Common myeloid progenitor, CD34-positive (primary cell): ENCODE data around the gene TDRD9.
"Not testable (repeated sequence)": the region's sequence is repeated elsewhere in the genome, so short reads cannot be mapped to it uniquely, and the experiment has no call there.

ENCODE experiments used
- CTCF ChIA-PET: fragments of 350-600 bp; sonication (Branson Sonifier 250); formaldehyde crosslinking; loops from one replicate; lab custom pipeline; 2021; ENCODE audit warnings: antibody characterized with exemption; lab: Charles Lee
- POLR2A ChIA-PET: fragments of 350-600 bp; sonication (Branson Sonifier 250); formaldehyde crosslinking; loops from one replicate; lab custom pipeline; 2021; ENCODE audit warnings: antibody characterized with exemption; lab: Charles Lee
- DNase-seq, 3 donors: peaks; one replicate each; pipeline versions ENCODE4 v3.0.0 to v3.0.0-alpha.2; 2013
- H3K27ac ChIP-seq, 2 experiments: 1 replicate in 1 of 2; 2 replicates in 1 of 2; pipeline ENCODE4 v1.7.0; 2013; ENCODE audit warnings: inconsistent platforms in 2 of 2, low read length in 2 of 2, mild to moderate bottlenecking in 2 of 2, low read depth in 1 of 2, moderate library complexity in 1 of 2; ENCODE audit not compliant: severe bottlenecking in 2 of 2, insufficient read depth in 1 of 2, poor library complexity in 1 of 2
- H3K27me3 ChIP-seq, 5 experiments: replicated peaks in 2 of 5; 1 replicate in 3 of 5; 2 replicates in 2 of 5; pipeline versions ENCODE4 v1.6.1 to v1.7.0; 2013; ENCODE audit warnings: low read length in 4 of 5, mild to moderate bottlenecking in 2 of 5, moderate library complexity in 2 of 5, inconsistent platforms in 1 of 5; ENCODE audit not compliant: insufficient read depth in 5 of 5, control insufficient read depth in 4 of 5
- H3K36me3 ChIP-seq, 4 experiments: 1 replicate in 2 of 4; 2 replicates in 2 of 4; pipeline versions ENCODE4 v1.6.1 to v1.7.0; 2013; ENCODE audit warnings: low read length in 3 of 4, control low read depth in 1 of 4, mild to moderate bottlenecking in 1 of 4; ENCODE audit not compliant: control insufficient read depth in 4 of 4, insufficient read depth in 4 of 4
- H3K4me1 ChIP-seq, 4 experiments: 1 replicate in 3 of 4; 2 replicates in 1 of 4; pipeline versions ENCODE4 v1.6.1 to v1.7.1; 2013; ENCODE audit warnings: low read length in 3 of 4, mild to moderate bottlenecking in 3 of 4, control low read depth in 1 of 4, inconsistent platforms in 1 of 4, moderate library complexity in 1 of 4; ENCODE audit not compliant: control insufficient read depth in 4 of 4, insufficient read depth in 4 of 4; ENCODE audit errors: control extremely low read depth in 1 of 4
- H3K4me3 ChIP-seq, 7 experiments: 1 replicate in 4 of 7; 2 replicates in 3 of 7; pipeline versions ENCODE4 v1.5.1 to v1.7.0; 2013; ENCODE audit warnings: mild to moderate bottlenecking in 7 of 7, low read length in 6 of 7, moderate library complexity in 6 of 7, inconsistent platforms in 2 of 7, low read depth in 2 of 7, control low read depth in 1 of 7; ENCODE audit not compliant: insufficient read depth in 4 of 7, control insufficient read depth in 1 of 7; ENCODE audit errors: extremely low read depth in 1 of 7
- H3K9me3 ChIP-seq, 5 experiments: 1 replicate in 4 of 5; 2 replicates in 1 of 5; pipeline versions ENCODE4 v1.6.1 to v1.7.1; 2013; ENCODE audit warnings: low read length in 4 of 5, mild to moderate bottlenecking in 2 of 5, inconsistent platforms in 1 of 5, low read depth in 1 of 5, moderate library complexity in 1 of 5; ENCODE audit not compliant: control insufficient read depth in 4 of 5, insufficient read depth in 2 of 5; ENCODE audit errors: control extremely low read depth in 1 of 5
- WGBS: methylation state at CpG from one replicate; pipeline ENCODE4 v1.1.5; 2013; ENCODE audit not compliant: insufficient coverage; 5-methylcytosine and 5-hydroxymethylcytosine counted together

The TDRD9 gene

DNA sequence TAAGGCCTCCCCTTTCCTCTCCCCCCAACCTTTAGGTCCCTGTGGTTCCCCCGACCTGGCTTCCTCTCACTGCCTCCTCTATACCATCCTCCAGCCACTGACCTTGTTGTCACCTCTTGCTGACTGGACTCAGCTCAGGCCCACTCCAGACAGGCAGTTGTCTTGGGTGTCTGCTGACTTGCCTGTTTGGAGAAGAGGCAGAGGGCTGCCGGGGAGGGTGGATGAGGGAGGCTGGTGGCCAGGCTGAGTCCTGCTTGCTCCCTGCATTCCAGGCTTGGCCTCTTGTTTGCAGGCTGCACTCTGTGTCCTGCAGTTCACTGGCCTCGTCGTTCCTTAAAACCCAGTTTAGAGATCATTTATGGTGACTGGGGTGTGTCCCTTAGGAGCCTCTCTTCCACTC, 45.1 kb downstream of the TDRD9 start:
- H3K27ac ChIP-seq: no peak overlapping the region
- H3K36me3 ChIP-seq: no peaks in the 10 kb centered on the region
- ChIA-PET CTCF (interaction anchor here (1.1 to 1.3 kb wide), 2 partner anchors 63 to 67 kb away, joined by 3 to 4 read pairs; no protein-coding TSS in a partner anchor), POLR2A (no interaction called here)
- no peaks in the 10 kb centered on the region for H3K9me3 ChIP-seq
- H3K4me3 ChIP-seq: no peak overlapping the region
- 81% methylated on average over 3 of the region's 4 CpGs for WGBS
- DNase-seq: no peak
- H3K4me1 ChIP-seq: no peaks in the 10 kb centered on the region
- H3K27me3 ChIP-seq: no peaks in the 10 kb centered on the region

DNA sequence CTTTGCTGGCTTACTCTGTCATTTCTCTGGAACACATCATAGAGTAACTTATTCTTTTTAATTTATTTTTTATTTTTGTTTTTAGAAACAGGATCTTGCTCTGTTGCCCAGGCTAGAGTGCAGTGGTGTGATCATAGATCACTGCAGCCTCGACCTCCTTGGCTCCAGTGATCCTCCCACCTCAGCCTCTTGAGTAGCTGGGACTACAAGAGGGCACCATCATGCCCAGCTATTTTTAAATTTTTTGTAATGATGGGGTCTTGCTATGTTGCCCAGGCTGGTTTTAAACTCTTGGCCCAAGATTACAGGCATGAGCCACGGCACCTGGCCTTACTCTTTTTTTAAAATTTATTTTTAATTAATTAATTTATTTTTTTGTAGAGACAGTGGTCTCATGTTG, 46.3 kb downstream of the TDRD9 start:
- no peaks in the 10 kb centered on the region for H3K9me3 ChIP-seq
- no peak for DNase-seq
- no peaks in the 10 kb centered on the region for H3K36me3 ChIP-seq
- H3K27ac ChIP-seq: no peak overlapping the region
- ChIA-PET POLR2A (no interaction called here), CTCF (interaction anchor here (1.3 kb wide), 1 partner anchor 65 kb away, joined by 4 read pairs; no protein-coding TSS in a partner anchor)
- no peaks in the 10 kb centered on the region for H3K27me3 ChIP-seq
- H3K4me1 ChIP-seq: no peaks in the 10 kb centered on the region
- H3K4me3 ChIP-seq: no peak overlapping the region
- no CpG with 5 or more reads among the region's 2 CpGs for WGBS

DNA sequence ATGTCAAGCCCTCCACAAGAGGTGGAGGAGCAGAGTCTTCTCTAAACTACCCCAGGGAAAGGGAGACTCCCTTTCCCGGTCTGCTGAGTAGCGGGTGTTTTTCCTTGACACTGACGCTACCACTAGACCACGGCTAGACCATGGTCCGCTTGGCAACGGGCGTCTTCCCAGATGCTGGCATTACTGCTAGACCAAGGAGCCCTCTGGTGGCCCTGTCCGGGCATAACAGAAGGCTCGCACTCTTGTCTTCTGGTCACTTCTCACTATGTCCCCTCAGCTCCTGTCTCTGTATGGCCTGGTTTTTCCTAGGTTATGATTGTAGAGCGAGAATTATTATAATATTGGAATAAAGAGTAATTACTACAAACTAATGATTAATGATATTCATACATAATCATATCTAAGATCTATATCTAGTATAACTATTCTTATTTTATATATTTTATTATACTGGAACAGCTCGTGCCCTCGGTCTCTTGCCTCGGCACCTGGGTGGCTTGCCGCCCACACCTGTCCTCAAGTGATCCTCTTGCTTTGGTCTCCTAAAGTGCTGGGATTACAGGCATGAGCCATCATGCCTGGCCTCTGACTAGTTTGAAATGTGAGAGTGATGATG, 52.5 kb downstream of the TDRD9 start:
- H3K27ac ChIP-seq, H3K27me3 ChIP-seq, POLR2A ChIA-PET, H3K4me3 ChIP-seq, H3K9me3 ChIP-seq, H3K36me3 ChIP-seq, H3K4me1 ChIP-seq: not testable (repeated sequence)
- DNase-seq: peak; percentile 9 to 10 (median 10)
- no CpG with 5 or more reads among the region's 14 CpGs for WGBS
- CTCF ChIA-PET: interaction anchor here (0.7 to 6.9 kb wide), 16 partner anchors 9 to 178 kb away, joined by 3 to 108 read pairs (median 6); a partner anchor contains a TSS

DNA sequence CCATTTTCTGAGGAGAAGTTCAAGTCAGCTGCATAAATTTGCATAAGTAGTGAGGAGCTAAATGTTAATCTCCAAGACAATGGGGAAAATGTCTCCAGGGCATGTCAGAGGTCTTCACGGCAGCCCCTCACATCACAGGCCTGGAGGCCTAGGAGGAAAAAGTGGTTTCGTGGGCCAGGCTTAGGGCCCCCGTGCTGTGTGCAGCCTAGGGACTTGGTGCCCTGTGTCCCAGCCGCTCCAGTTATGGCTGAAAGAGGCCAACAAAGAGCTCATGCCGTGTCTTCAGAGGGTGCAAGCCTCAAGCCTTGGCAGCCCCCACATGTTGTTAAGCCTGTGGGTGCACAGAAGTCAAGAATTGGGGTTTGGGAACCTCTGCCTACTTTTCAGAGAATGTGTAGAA, 55.9 kb downstream of the TDRD9 start:
- no peaks in the 10 kb centered on the region for H3K36me3 ChIP-seq
- H3K4me1 ChIP-seq: no peaks in the 10 kb centered on the region
- no peak overlapping the region for H3K27ac ChIP-seq
- H3K27me3 ChIP-seq: peaks cover 0 to 3% (median 0%) of the 10 kb centered on the region in 5 experiments
- no peak overlapping the region for H3K4me3 ChIP-seq
- ChIA-PET POLR2A (no interaction called here), CTCF (interaction anchor here (1.4 to 6.9 kb wide), 3 partner anchors 78 to 177 kb away, joined by 6 to 108 read pairs (median 57); no protein-coding TSS in a partner anchor)
- WGBS: 93% methylated on average over 5 of the region's 5 CpGs
- DNase-seq: no peak
- H3K9me3 ChIP-seq: peaks cover 0 to 16% (median 4%) of the 10 kb centered on the region in 5 experiments

DNA sequence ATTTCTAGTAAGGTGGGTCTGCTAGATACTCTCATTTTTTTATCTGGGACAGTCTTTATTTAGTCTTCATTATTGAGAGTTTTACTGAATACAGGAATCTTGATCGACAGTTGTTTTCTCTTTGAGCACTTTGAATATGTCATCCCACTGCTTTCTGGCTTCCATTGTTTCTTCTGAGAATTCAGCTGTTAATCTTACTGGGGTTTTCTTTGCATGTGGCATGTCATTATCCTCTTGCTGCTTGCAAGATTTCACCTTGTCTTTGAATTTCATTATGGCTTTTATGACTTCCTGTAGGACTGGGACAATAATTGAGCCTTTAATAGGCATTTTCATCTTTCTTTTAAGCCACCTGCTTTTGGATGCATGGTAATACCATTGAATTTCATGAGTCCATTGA, 60.8 kb downstream of the TDRD9 start:
- Histone ChIP-seq H3K4me3 (no peak overlapping the region), H3K27ac (no peak overlapping the region), H3K9me3 (peaks cover 0 to 22% (median 9%) of the 10 kb centered on the region in 5 experiments), H3K4me1 (no peaks in the 10 kb centered on the region), H3K27me3 (peaks cover 0 to 3% (median 0%) of the 10 kb centered on the region in 5 experiments), H3K36me3 (no peaks in the 10 kb centered on the region)
- CTCF ChIA-PET: interaction anchor here (0.8 to 2.1 kb wide), 2 partner anchors 8 to 38 kb away, joined by 3 to 10 read pairs; no protein-coding TSS in a partner anchor
- POLR2A ChIA-PET: no interaction called here
- 100% methylated on average over 1 of the region's 1 CpG for WGBS
- DNase-seq: no peak

DNA sequence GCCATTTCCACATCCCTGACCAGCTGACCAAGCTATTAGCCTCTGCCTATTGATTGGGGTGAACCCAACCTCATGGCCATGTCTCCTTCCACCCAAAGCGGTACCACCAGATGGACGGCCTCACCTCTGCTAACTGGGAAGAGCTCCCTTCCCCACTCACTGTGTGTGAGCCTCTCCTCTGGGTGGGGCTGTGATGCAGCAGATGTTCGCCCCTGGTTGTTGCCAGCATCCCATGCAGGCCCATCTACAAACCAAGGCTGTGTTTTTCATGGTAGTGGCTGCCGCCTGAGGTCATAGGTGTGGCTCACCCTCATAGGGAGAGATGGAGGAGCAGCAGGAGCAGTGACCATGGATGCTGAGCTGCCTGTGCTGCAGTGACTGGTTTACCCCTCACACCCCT, 61.7 kb downstream of the TDRD9 start:
- Histone ChIP-seq H3K9me3 (peaks cover 0 to 16% (median 9%) of the 10 kb centered on the region in 5 experiments), H3K27me3 (peaks cover 0 to 3% (median 0%) of the 10 kb centered on the region in 5 experiments), H3K27ac (no peak overlapping the region), H3K4me1 (no peaks in the 10 kb centered on the region), H3K36me3 (no peaks in the 10 kb centered on the region), H3K4me3 (no peak overlapping the region)
- ChIA-PET CTCF (interaction anchor here (1.1 to 2.1 kb wide), 3 partner anchors 9 to 90 kb away, joined by 3 to 10 read pairs (median 4); no protein-coding TSS in a partner anchor), POLR2A (no interaction called here)
- 100% methylated on average over 3 of the region's 4 CpGs for WGBS
- no peak for DNase-seq

DNA sequence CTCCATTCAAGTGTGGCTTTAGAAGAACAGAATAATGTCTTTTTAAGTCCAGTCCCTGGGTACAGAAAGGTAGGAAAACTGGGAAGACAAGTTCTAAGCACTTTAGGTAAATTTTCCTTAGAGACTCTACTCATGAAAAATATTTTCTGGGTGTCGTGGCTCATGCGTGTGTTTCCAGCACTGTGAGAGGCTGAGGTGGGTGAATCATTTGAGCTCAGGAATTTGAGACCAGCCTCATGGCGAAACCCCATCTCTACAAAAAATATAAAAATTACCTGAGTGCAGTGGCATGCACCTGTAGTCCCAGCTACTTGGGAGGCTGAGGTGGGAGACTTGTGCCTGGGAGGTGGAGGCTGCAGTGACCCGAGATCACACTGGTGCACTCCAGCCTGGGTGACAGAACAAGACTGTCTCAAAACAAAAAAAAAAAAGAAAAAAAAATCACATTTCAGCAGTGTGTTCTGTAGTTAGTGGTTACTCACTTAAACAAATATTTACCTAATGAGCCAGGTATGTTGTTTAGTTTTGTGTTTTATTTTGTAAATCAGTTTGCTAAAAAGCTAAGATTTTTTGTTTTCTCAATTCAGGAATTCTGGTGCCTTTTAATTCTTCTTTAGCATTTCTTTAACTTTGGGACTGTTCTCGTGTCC, 66.4 kb downstream of the TDRD9 start:
- no peak overlapping the region for H3K27ac ChIP-seq
- WGBS: 100% methylated on average over 4 of the region's 5 CpGs
- no peaks in the 10 kb centered on the region for H3K4me1 ChIP-seq
- no peaks in the 10 kb centered on the region for H3K36me3 ChIP-seq
- ChIA-PET CTCF (interaction anchor here (0.8 to 3.1 kb wide), 6 partner anchors 12 to 94 kb away, joined by 3 to 12 read pairs (median 4); no protein-coding TSS in a partner anchor), POLR2A (no interaction called here)
- no peak for DNase-seq
- no peak overlapping the region for H3K4me3 ChIP-seq
- H3K9me3 ChIP-seq: peaks cover 0 to 2% (median under 1%) of the 10 kb centered on the region in 5 experiments
- no peaks in the 10 kb centered on the region for H3K27me3 ChIP-seq
